ENCODE data around the gene NRCAM. TPM values are rescaled to one million over a fixed set of nuclear protein-coding genes. Genes with fewer than 3 reads are reported as not detected.

Gene NRCAM
- total and polyA plus RNA-seq, 2 of the 8 experiments (the other 6 are each of a cell fraction or from before 2014, with no cell fraction given): 2.7 to 3.8 TPM

DNA sequence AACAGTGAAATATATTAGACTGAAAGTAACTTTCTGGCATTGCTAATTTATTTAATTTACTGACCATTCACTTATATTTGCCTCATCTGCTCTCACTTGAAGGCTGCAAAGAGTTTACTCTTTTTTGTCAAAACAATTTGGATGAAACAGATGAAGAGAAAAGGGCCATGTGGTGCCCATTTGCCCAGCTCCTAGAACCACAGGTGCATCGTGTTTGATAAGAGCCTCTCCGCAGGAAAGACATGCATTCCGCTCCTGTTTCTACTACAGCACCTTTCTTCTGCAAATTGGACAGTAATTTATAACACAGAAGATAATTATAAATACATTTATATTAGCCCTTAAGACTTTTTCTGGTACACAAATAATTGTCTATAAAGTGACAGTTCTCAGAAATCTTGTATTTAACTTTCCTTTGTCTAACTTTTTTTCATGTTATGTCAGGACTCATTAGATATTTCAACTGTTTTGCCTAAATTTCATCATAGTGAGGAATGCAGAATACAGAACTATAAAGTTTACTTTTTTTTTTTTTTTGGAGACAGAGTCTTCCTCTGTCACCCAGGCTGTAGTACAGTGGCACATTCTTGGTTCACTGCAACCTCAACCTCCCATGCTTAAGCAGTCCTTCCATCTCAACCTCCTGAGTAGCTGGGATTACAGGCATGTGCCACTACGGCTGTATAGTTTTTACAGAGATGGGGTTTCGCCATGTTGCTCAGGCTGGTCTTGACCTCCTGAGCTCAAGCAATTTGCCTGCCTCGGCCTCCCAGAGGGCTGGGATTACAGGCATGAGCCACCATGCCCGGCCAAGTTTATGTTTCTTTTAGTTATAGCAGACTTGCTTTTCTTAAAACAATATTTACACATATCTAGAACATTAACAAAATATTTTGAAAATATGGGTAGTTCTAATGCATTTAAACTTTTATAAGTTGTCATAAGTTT is 326.9 kb downstream of the NRCAM start:
- 91% methylated on average over 7 of the region's 7 CpGs; no CpG with 5 or more reads in 1 of the 2 experiments for WGBS, 2 experiments (ENCODE audit: extremely low coverage in 1 of 2, insufficient coverage in 1 of 2, insufficient read length in 1 of 2, insufficient replicate concordance in 2 of 2, low coverage in 1 of 2, low lambda C conversion rate in 2 of 2, missing lambda C conversion rate in 1 of 2)
- Histone ChIP-seq H3K18ac (ENCODE audit: extremely low read depth, low read length) (no peak overlapping the region), H4K20me1 (replicated peaks in 1 of 2; ENCODE audit: control insufficient read depth in 1 of 2, insufficient read depth in 2 of 2, low read length in 2 of 2) (no peaks in the 10 kb centered on the region), H2BK15ac (ENCODE audit: low read length) (no peak overlapping the region), H3K36me3 (ENCODE audit: control insufficient read depth in 2 of 4, insufficient read depth in 4 of 4, low read length in 3 of 4) (no peaks in the 10 kb centered on the region), H2AFZ (ENCODE audit: low read length) (no peak overlapping the region), H2AK5ac (ENCODE audit: low read depth, low read length) (no peak overlapping the region), H3K27ac (ENCODE audit: low read depth, low read length) (no peak overlapping the region), H4K8ac (ENCODE audit: extremely low read depth, insufficient read depth, low read length) (no peak overlapping the region), H4K91ac (replicated peaks; ENCODE audit: insufficient read length, low read length) (no peak overlapping the region), H3K79me2 (ENCODE audit: control insufficient read depth in 1 of 2, insufficient read depth in 2 of 2, low read length in 2 of 2) (no peaks in the 10 kb centered on the region), H3K79me1 (ENCODE audit: low read depth, low read length) (no peaks in the 10 kb centered on the region), H2BK120ac (replicated peaks; ENCODE audit: low read depth, low read length) (no peak overlapping the region), H3K4me2 (ENCODE audit: insufficient read depth in 1 of 2, low read depth in 2 of 2, low read length in 2 of 2) (no peak overlapping the region), H2BK12ac (ENCODE audit: low read depth, low read length) (no peak overlapping the region), H2BK5ac (ENCODE audit: low read depth, low read length) (no peak overlapping the region), H3K4me1 (replicated peaks in 1 of 4; ENCODE audit: control insufficient read depth in 3 of 4, insufficient read depth in 4 of 4, low read length in 3 of 4) (peaks cover 0 to 6% (median 1%) of the 10 kb centered on the region in 4 experiments; a peak in 1 of 7 replicates), H3K14ac (ENCODE audit: insufficient read length) (no peak overlapping the region), H3K9ac (replicated peaks in 1 of 4; ENCODE audit: extremely low read depth in 1 of 4, low read depth in 3 of 4, low read length in 3 of 4) (no peak overlapping the region), H2BK20ac (ENCODE audit: low read length) (no peak overlapping the region), H3K23ac (ENCODE audit: insufficient read length) (no peak overlapping the region), H4K5ac (ENCODE audit: insufficient read length, low read depth, low read length) (no peak overlapping the region), H3K4me3 (ENCODE audit: extremely low read depth in 1 of 4, insufficient read depth in 2 of 4, low read depth in 3 of 4, low read length in 4 of 4) (no peak overlapping the region), H3K27me3 (replicated peaks in 1 of 4; ENCODE audit: control insufficient read depth in 3 of 4, extremely low read depth in 1 of 4, insufficient read depth in 3 of 4, low read length in 3 of 4) (no peaks in the 10 kb centered on the region), H3K23me2 (ENCODE audit: low read depth, low read length) (no peaks in the 10 kb centered on the region), H3K9me3 (ENCODE audit: insufficient read depth in 2 of 2, low read depth in 1 of 2, low read length in 1 of 2) (no peaks in the 10 kb centered on the region), H3K56ac (replicated peaks; ENCODE audit: insufficient read length, low read depth, low read length) (no peak overlapping the region), H3K4ac (replicated peaks; ENCODE audit: insufficient read length, low read depth, low read length) (no peak overlapping the region)
- FAIRE-seq: no peak
- CTCF ChIA-PET (ENCODE audit: partially characterized antibody): interaction anchor here (1.0 to 9.3 kb wide), 6 partner anchors 9 to 16 kb away, joined by 3 to 64 read pairs (median 4); no protein-coding TSS in a partner anchor
- no peak for DNase-seq (ENCODE audit: low read depth in 1 of 2, low spot score in 2 of 2)
- POLR2A ChIA-PET (ENCODE audit: partially characterized antibody): interaction anchor here (0.5 to 1.2 kb wide), 2 partner anchors 11 to 331 kb away, joined by 3 to 4 read pairs; no protein-coding TSS in a partner anchor
- no peak for TF ChIP-seq EZH2 (IDR thresholded peaks at IDR 0.05; ENCODE audit: low read depth, low read length, severe bottlenecking)
- no peak for TF ChIP-seq BACH1 (IDR thresholded peaks at IDR 0.05; ENCODE audit: low read length)
- TF ChIP-seq TAF1 (IDR thresholded peaks at IDR 0.05; ENCODE audit: low read depth, low read length): no peak
- TF ChIP-seq RNF2 (IDR thresholded peaks at IDR 0.05; ENCODE audit: borderline replicate concordance, low read depth, low read length, missing control alignments, poor library complexity, severe bottlenecking): no peak
- TF ChIP-seq RAD21 (IDR thresholded peaks at IDR 0.05 in 1 of 2, conservative IDR thresholded peaks at IDR 0.05 in 1 of 2; ENCODE audit: low read depth in 2 of 2, low read length in 2 of 2): no peak
- TF ChIP-seq, protein P1, sequence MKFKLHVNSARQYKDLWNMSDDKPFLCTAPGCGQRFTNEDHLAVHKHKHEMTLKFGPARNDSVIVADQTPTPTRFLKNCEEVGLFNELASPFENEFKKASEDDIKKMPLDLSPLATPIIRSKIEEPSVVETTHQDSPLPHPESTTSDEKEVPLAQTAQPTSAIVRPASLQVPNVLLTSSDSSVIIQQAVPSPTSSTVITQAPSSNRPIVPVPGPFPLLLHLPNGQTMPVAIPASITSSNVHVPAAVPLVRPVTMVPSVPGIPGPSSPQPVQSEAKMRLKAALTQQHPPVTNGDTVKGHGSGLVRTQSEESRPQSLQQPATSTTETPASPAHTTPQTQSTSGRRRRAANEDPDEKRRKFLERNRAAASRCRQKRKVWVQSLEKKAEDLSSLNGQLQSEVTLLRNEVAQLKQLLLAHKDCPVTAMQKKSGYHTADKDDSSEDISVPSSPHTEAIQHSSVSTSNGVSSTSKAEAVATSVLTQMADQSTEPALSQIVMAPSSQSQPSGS (IDR thresholded peaks at IDR 0.05; ENCODE audit: low read length): no peak
- TF ChIP-seq CBX8 (IDR thresholded peaks at IDR 0.05; ENCODE audit: borderline replicate concordance, low read depth, low read length): no peak
- no peak for TF ChIP-seq PHF8 (conservative IDR thresholded peaks at IDR 0.05; ENCODE audit: low read depth, low read length)

All from H1 (cell line).